ENCODE results near the gene NGEF. TPM values are rescaled to one million over a fixed set of nuclear protein-coding genes. Genes with fewer than 3 reads are reported as not detected.

The NGEF gene
- total and polyA plus RNA-seq, 3 donors from 2014 or later: 7.9 to 28.7 (median 15.6) TPM

GRCh38 chr2:232986155-232986554 is 26.9 kb downstream of the NGEF start:
- TF ChIP-seq POLR2A (IDR thresholded peaks at IDR 0.05) (no peak), CTCF (IDR thresholded peaks at IDR 0.05) (no peak)
- H3K27ac ChIP-seq: no peak overlapping the region
- peaks cover 12% of the 10 kb centered on the region for H3K4me1 ChIP-seq
- H3K9me3 ChIP-seq: no peaks in the 10 kb centered on the region
- no peaks in the 10 kb centered on the region for H3K27me3 ChIP-seq
- WGBS, 2 donors: 92 to 98% methylated on average over 2 of the region's 2 CpGs
- intact Hi-C loops (cut with DNase I; ENCODE audit: low total_unique reads): no loop called here
- DNase-seq: no peak
- H3K36me3 ChIP-seq (ENCODE audit: low read depth, missing control alignments): no peaks in the 10 kb centered on the region
- no peak overlapping the region for H3K4me3 ChIP-seq

GRCh38 chr2:232984451-232985207 is 28.4 kb downstream of the NGEF start:
- Histone ChIP-seq H3K4me3 (no peak overlapping the region), H3K36me3 (ENCODE audit: low read depth, missing control alignments) (no peaks in the 10 kb centered on the region), H3K27ac (no peak overlapping the region), H3K4me1 (peaks cover 14% of the 10 kb centered on the region), H3K9me3 (no peaks in the 10 kb centered on the region), H3K27me3 (no peaks in the 10 kb centered on the region)
- TF ChIP-seq POLR2A (IDR thresholded peaks at IDR 0.05) (no peak), CTCF (IDR thresholded peaks at IDR 0.05) (no peak)
- peak; percentile 8 for DNase-seq
- WGBS, 2 donors: 88 to 91% methylated on average over 15 of the region's 15 CpGs
- intact Hi-C loops (cut with DNase I; ENCODE audit: low total_unique reads): no loop called here

- intact Hi-C loops (cut with DNase I; ENCODE audit: low total_unique reads): no loop called here
- no peak overlapping the region for H3K27ac ChIP-seq
- H3K4me1 ChIP-seq: peaks cover 12% of the 10 kb centered on the region
- H3K4me3 ChIP-seq: no peak overlapping the region
- 44 to 62% methylated on average over 11 of the region's 11 CpGs for WGBS, 2 donors
- no peak for DNase-seq
- no peaks in the 10 kb centered on the region for H3K27me3 ChIP-seq
- H3K36me3 ChIP-seq (ENCODE audit: low read depth, missing control alignments): no peaks in the 10 kb centered on the region
- TF ChIP-seq CTCF (IDR thresholded peaks at IDR 0.05): no peak
- TF ChIP-seq POLR2A (IDR thresholded peaks at IDR 0.05): no peak
- H3K9me3 ChIP-seq: no peaks in the 10 kb centered on the region
Measured at GRCh38 chr2:232983669-232984140, 29.4 kb downstream of the NGEF start.

- intact Hi-C loops (cut with DNase I; ENCODE audit: low total_unique reads): no loop called here
- no peaks in the 10 kb centered on the region for H3K36me3 ChIP-seq (ENCODE audit: low read depth, missing control alignments)
- peak; percentile 0 for DNase-seq
- WGBS, 2 donors: 52 to 58% methylated on average over 15 of the region's 15 CpGs
- no peak overlapping the region for H3K4me3 ChIP-seq
- H3K9me3 ChIP-seq: no peaks in the 10 kb centered on the region
- H3K4me1 ChIP-seq: peaks cover 12% of the 10 kb centered on the region
- no peak for TF ChIP-seq POLR2A (IDR thresholded peaks at IDR 0.05)
- no peak for TF ChIP-seq CTCF (IDR thresholded peaks at IDR 0.05)
- no peak overlapping the region for H3K27ac ChIP-seq
- H3K27me3 ChIP-seq: no peaks in the 10 kb centered on the region
Measured at GRCh38 chr2:232982926-232983668, 30.0 kb downstream of the NGEF start.
